H1 (cell line): ENCODE results near the gene CUX1. TPM values are rescaled to one million over a fixed set of nuclear protein-coding genes. Genes with fewer than 3 reads are reported as not detected.

Experiments
- CTCF ChIA-PET: fragments of 300-600 bp; sonication (Branson Sonifier 250); formaldehyde crosslinking; loops from one replicate; lab custom pipeline; 2021; ENCODE audit not compliant: partially characterized antibody; lab: Charles Lee
- POLR2A ChIA-PET: fragments of 300-600 bp; sonication (Branson Sonifier 250); formaldehyde crosslinking; loops from one replicate; lab custom pipeline; 2021; ENCODE audit warnings: inconsistent platforms; ENCODE audit not compliant: partially characterized antibody; lab: Charles Lee
- DNase-seq, 2 experiments: peaks; one replicate each; pipeline versions ENCODE4 v3.0.0 to v3.0.0-alpha.2; 2010 to 2022; ENCODE audit warnings: low spot score in 2 of 2, low read depth in 1 of 2, mixed read lengths in 1 of 2
- FAIRE-seq: peaks from 2 replicates; lab custom pipeline; 2011; peaks lifted over from hg19 to GRCh38; lab: Jason Lieb, UNC
- H2AFZ ChIP-seq: 2 replicates; pipeline ENCODE4 v1.8.1; 2012; ENCODE audit warnings: low read length, inconsistent platforms
- H2AK5ac ChIP-seq: 2 replicates; pipeline ENCODE4 v1.6.1; 2013; ENCODE audit warnings: low read depth, low read length
- H2BK120ac ChIP-seq: replicated peaks from 2 replicates; pipeline ENCODE3; 2013; ENCODE audit warnings: low read depth, low read length, inconsistent platforms
- H2BK12ac ChIP-seq: 2 replicates; pipeline ENCODE4 v1.6.1; 2013; ENCODE audit warnings: low read depth, low read length
- H2BK15ac ChIP-seq: 2 replicates; pipeline ENCODE4 v1.6.1; 2013; ENCODE audit warnings: low read length
- H2BK20ac ChIP-seq: 2 replicates; pipeline ENCODE4 v1.6.1; 2013; ENCODE audit warnings: low read length
- H2BK5ac ChIP-seq: 2 replicates; pipeline ENCODE4 v1.6.1; 2013; ENCODE audit warnings: low read depth, low read length
- H3K14ac ChIP-seq: 2 replicates; pipeline ENCODE4 v1.6.1; 2013; ENCODE audit warnings: inconsistent platforms; ENCODE audit not compliant: insufficient read length
- H3K18ac ChIP-seq: 2 replicates; pipeline ENCODE4 v1.6.1; 2013; ENCODE audit warnings: low read length; ENCODE audit errors: extremely low read depth
- H3K23ac ChIP-seq: 2 replicates; pipeline ENCODE4 v1.6.1; 2013; ENCODE audit warnings: inconsistent platforms; ENCODE audit not compliant: insufficient read length
- H3K23me2 ChIP-seq: 2 replicates; pipeline ENCODE4 v1.6.1; 2013; ENCODE audit warnings: low read depth, low read length
- H3K27ac ChIP-seq: 2 replicates; pipeline ENCODE4 v1.6.1; 2011; ENCODE audit warnings: low read depth, low read length, inconsistent platforms
- H3K27me3 ChIP-seq, 4 experiments: replicated peaks in 1 of 4; 1 replicate in 1 of 4; 2 replicates in 3 of 4; pipeline versions ENCODE4 v1.6.1 to v1.8.1; 2011 to 2013; ENCODE audit warnings: low read length in 3 of 4, mild to moderate bottlenecking in 3 of 4, inconsistent platforms in 2 of 4, mixed read lengths in 2 of 4, moderate library complexity in 1 of 4; ENCODE audit not compliant: control insufficient read depth in 3 of 4, insufficient read depth in 3 of 4; ENCODE audit errors: extremely low read depth in 1 of 4
- H3K36me3 ChIP-seq, 4 experiments: 2 replicates each; pipeline versions ENCODE4 v1.6.1 to v1.8.1; 2011 to 2013; ENCODE audit warnings: mild to moderate bottlenecking in 4 of 4, low read length in 3 of 4, moderate library complexity in 2 of 4, control low read depth in 1 of 4, inconsistent platforms in 1 of 4; ENCODE audit not compliant: insufficient read depth in 4 of 4, control insufficient read depth in 2 of 4
- H3K4ac ChIP-seq: replicated peaks from 2 replicates; pipeline ENCODE3; 2013; ENCODE audit warnings: low read length, low read depth, mixed read lengths, inconsistent platforms; ENCODE audit not compliant: insufficient read length
- H3K4me1 ChIP-seq, 4 experiments: replicated peaks in 1 of 4; 1 replicate in 1 of 4; 2 replicates in 3 of 4; pipeline versions ENCODE4 v1.6.1 to v1.8.1; 2011 to 2013; ENCODE audit warnings: low read length in 3 of 4, inconsistent platforms in 2 of 4, mixed read lengths in 1 of 4; ENCODE audit not compliant: insufficient read depth in 4 of 4, control insufficient read depth in 3 of 4
- H3K4me2 ChIP-seq, 2 experiments: 2 replicates each; pipeline versions ENCODE4 v1.6.1 to v1.8.1; 2011 to 2013; ENCODE audit warnings: low read depth in 2 of 2, low read length in 2 of 2, control low read depth in 1 of 2, inconsistent platforms in 1 of 2, mild to moderate bottlenecking in 1 of 2; ENCODE audit not compliant: insufficient read depth in 1 of 2
- H3K4me3 ChIP-seq, 4 experiments: fragments of 200-600, 300-600 bp in 1 of 4; sonication (generic), shearing (Covaris generic), sonication (Bioruptor Twin) in 1 of 4; 2 replicates each; pipeline versions ENCODE4 v1.5.1 to v1.8.1; 2011 to 2016; ENCODE audit warnings: low read length in 4 of 4, low read depth in 3 of 4, control low read depth in 2 of 4, inconsistent platforms in 2 of 4, mild to moderate bottlenecking in 2 of 4, mixed read lengths in 1 of 4, moderate library complexity in 1 of 4; ENCODE audit not compliant: insufficient read depth in 2 of 4; ENCODE audit errors: extremely low read depth in 1 of 4
- H3K56ac ChIP-seq: replicated peaks from 2 replicates; pipeline ENCODE3; 2013; ENCODE audit warnings: low read depth, mild to moderate bottlenecking, mixed read lengths, low read length, inconsistent platforms; ENCODE audit not compliant: insufficient read length
- H3K79me1 ChIP-seq: 2 replicates; pipeline ENCODE4 v1.6.1; 2013; ENCODE audit warnings: low read depth, low read length, control low read depth
- H3K79me2 ChIP-seq, 2 experiments: 2 replicates each; pipeline versions ENCODE4 v1.6.1 to v1.8.1; 2012 to 2013; ENCODE audit warnings: low read length in 2 of 2, mild to moderate bottlenecking in 2 of 2, inconsistent platforms in 1 of 2; ENCODE audit not compliant: insufficient read depth in 2 of 2, control insufficient read depth in 1 of 2
- H3K9ac ChIP-seq, 4 experiments: replicated peaks in 1 of 4; 1 replicate in 1 of 4; 2 replicates in 3 of 4; pipeline versions ENCODE4 v1.6.1 to v1.8.1; 2011 to 2013; ENCODE audit warnings: low read depth in 3 of 4, low read length in 3 of 4, control low read depth in 2 of 4, mild to moderate bottlenecking in 2 of 4, moderate library complexity in 2 of 4, inconsistent platforms in 1 of 4; ENCODE audit errors: extremely low read depth in 1 of 4
- H3K9me3 ChIP-seq, 2 experiments: 2 replicates each; pipeline versions ENCODE4 v1.6.1 to v1.8.1; 2012 to 2013; ENCODE audit warnings: mild to moderate bottlenecking in 2 of 2, moderate library complexity in 2 of 2, control low read depth in 1 of 2, inconsistent platforms in 1 of 2, low read depth in 1 of 2, low read length in 1 of 2, mixed read lengths in 1 of 2; ENCODE audit not compliant: insufficient read depth in 2 of 2
- H4K20me1 ChIP-seq, 2 experiments: replicated peaks in 1 of 2; 2 replicates each; pipeline versions ENCODE3 to v1.8.1; 2011 to 2013; ENCODE audit warnings: inconsistent platforms in 2 of 2, low read length in 2 of 2, mild to moderate bottlenecking in 1 of 2; ENCODE audit not compliant: insufficient read depth in 2 of 2, control insufficient read depth in 1 of 2
- H4K5ac ChIP-seq: 2 replicates; pipeline ENCODE4 v1.6.1; 2013; ENCODE audit warnings: low read length, low read depth, mixed read lengths, inconsistent platforms; ENCODE audit not compliant: insufficient read length
- H4K8ac ChIP-seq: 2 replicates; pipeline ENCODE4 v1.8.0; 2013; ENCODE audit warnings: mild to moderate bottlenecking, moderate library complexity, low read length, inconsistent platforms; ENCODE audit not compliant: insufficient read depth; ENCODE audit errors: extremely low read depth
- H4K91ac ChIP-seq: replicated peaks from 2 replicates; pipeline ENCODE3; 2013; ENCODE audit warnings: low read length, mixed read lengths, inconsistent platforms; ENCODE audit not compliant: insufficient read length
- BACH1 ChIP-seq: IDR thresholded peaks from 2 replicates; pipeline ENCODE4 v1.6.1; 2012; ENCODE audit warnings: low read length, improper control_type of control experiment
- BRCA1 ChIP-seq: IDR thresholded peaks from 2 replicates; pipeline ENCODE4 v1.6.1; 2012; ENCODE audit warnings: low read depth, low read length, improper control_type of control experiment
- FOSL1 ChIP-seq: IDR thresholded peaks from 2 replicates; pipeline ENCODE4 v1.6.1; 2011; ENCODE audit warnings: mild to moderate bottlenecking, low read depth, low read length, moderate library complexity; ENCODE audit not compliant: insufficient read depth
- HDAC2 ChIP-seq, 2 experiments: fragments of 300-600 bp in 1 of 2; sonication (generic) in 1 of 2; IDR thresholded peaks; 2 replicates each; pipeline ENCODE4 v1.6.1; 2011 to 2012; ENCODE audit warnings: low read depth in 2 of 2, low read length in 2 of 2, mild to moderate bottlenecking in 2 of 2, moderate library complexity in 2 of 2, borderline replicate concordance in 1 of 2, inconsistent platforms in 1 of 2
- POU5F1 ChIP-seq: IDR thresholded peaks from 2 replicates; pipeline ENCODE4 v1.6.1; 2011; ENCODE audit warnings: low read depth, mild to moderate bottlenecking, low read length, moderate library complexity
- SIX5 ChIP-seq: IDR thresholded peaks from 2 replicates; pipeline ENCODE4 v1.6.1; 2011; ENCODE audit warnings: mild to moderate bottlenecking, low read depth, low read length
- SP1 ChIP-seq: IDR thresholded peaks from 2 replicates; pipeline ENCODE4 v1.6.1; 2011; ENCODE audit warnings: low read depth, low read length
- SP2 ChIP-seq: IDR thresholded peaks from 2 replicates; pipeline ENCODE4 v1.6.1; 2012; ENCODE audit warnings: mild to moderate bottlenecking, low read length, inconsistent platforms
- SRF ChIP-seq: IDR thresholded peaks from 2 replicates; pipeline ENCODE4 v1.6.1; 2011; ENCODE audit warnings: mild to moderate bottlenecking, low read depth, low read length, moderate library complexity
- WGBS, 2 experiments: shearing (Covaris generic) in 1 of 2; methylation state at CpG; one replicate each; pipeline versions ENCODE4 v1.1.6 to v1.1.7; 2013 to 2015; ENCODE audit warnings: low lambda C conversion rate in 2 of 2, mixed read lengths in 2 of 2, inconsistent platforms in 1 of 2, low coverage in 1 of 2, missing lambda C conversion rate in 1 of 2; ENCODE audit not compliant: insufficient replicate concordance in 2 of 2, insufficient coverage in 1 of 2, insufficient read length in 1 of 2; ENCODE audit errors: extremely low coverage in 1 of 2, missing lambda C conversion rate in 1 of 2; 5-methylcytosine and 5-hydroxymethylcytosine counted together
- polyA plus RNA-seq, 7 experiments: library from polyadenylated mRNA; depleted of rRNA in 3 of 7; stranded (reverse) in 5 of 7; unstranded in 2 of 7; fragments of >200 nt in 5 of 7; fragments of 200-250 nt in 2 of 7; gene quantifications; 1 replicate in 5 of 7; 2 replicates in 1 of 7; 4 replicates in 1 of 7; pipeline versions ENCODE4 v1.2.1 to v1.2.3, GENCODE V29; 2011 to 2013; ENCODE audit warnings: missing spikeins in 2 of 7, mixed read lengths in 2 of 7
- total RNA-seq: library from RNA; stranded (reverse); fragmentation: NEBNext Ultra II Directional; extraction: Animal tissue kit (Norgen Biotek cat#: 25700); gene quantifications from 2 replicates; pipeline ENCODE4 v1.2.1, GENCODE V29; 2021
- TF ChIP-seq, protein P1 (sequence below): IDR thresholded peaks from 2 replicates; pipeline ENCODE4 v1.6.1; 2011; ENCODE audit warnings: low read depth, mild to moderate bottlenecking, low read length; ENCODE audit not compliant: insufficient read depth

CUX1 gene
- total and polyA plus RNA-seq, 2 of the 8 experiments (the other 6 are each of a cell fraction or from before 2014, with no cell fraction given), result 21.6 to 65.9 TPM

DNA sequence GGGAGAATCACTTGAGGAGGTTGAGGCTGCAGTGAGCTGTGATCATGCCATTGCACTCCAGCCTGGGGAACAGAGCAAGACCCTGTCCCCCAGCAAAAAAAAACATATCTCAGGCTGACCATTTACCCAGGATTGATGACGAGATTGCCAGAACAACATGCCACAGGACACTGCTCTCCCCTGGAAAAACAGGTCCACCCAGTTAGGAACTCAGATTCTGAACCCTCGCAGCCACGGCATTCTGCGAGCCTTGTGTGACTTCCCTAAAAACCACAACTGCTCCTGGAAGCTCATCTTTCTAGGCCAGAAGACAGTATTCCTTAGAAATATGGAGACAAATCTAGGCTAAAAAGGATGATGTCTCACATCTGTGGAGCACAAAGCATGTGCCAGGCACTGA, 427.2 kb downstream of the CUX1 start:
- no peaks in the 10 kb centered on the region for H3K79me2 ChIP-seq
- peaks cover 0 to 7% (median 5%) of the 10 kb centered on the region in 4 experiments; a peak in 3 of 8 replicates for H3K36me3 ChIP-seq
- no peaks in the 10 kb centered on the region for H3K9me3 ChIP-seq
- H2AFZ ChIP-seq, result no peak overlapping the region
- no peak overlapping the region for H2BK120ac ChIP-seq
- no peak overlapping the region for H3K18ac ChIP-seq
- H3K23me2 ChIP-seq, result no peaks in the 10 kb centered on the region
- no peak overlapping the region for H3K14ac ChIP-seq
- H3K79me1 ChIP-seq, result no peaks in the 10 kb centered on the region
- H4K91ac ChIP-seq, result no peak overlapping the region
- H4K20me1 ChIP-seq, result no peaks in the 10 kb centered on the region
- no peak overlapping the region for H4K5ac ChIP-seq
- no peak overlapping the region for H2BK5ac ChIP-seq
- H3K4me1 ChIP-seq, result peaks cover 0 to 4% (median 0%) of the 10 kb centered on the region in 4 experiments; a peak in 2 of 7 replicates
- no peak for FAIRE-seq
- no peak overlapping the region for H3K4me2 ChIP-seq
- no peak for TF ChIP-seq POU5F1
- no peak for TF ChIP-seq HDAC2 (IDR thresholded peaks at IDR 0.05; ENCODE audit: borderline replicate concordance in 1 of 2, low read depth in 2 of 2, low read length in 2 of 2)
- TF ChIP-seq, protein P1, sequence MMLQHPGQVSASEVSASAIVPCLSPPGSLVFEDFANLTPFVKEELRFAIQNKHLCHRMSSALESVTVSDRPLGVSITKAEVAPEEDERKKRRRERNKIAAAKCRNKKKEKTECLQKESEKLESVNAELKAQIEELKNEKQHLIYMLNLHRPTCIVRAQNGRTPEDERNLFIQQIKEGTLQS, result no peak
- TF ChIP-seq FOSL1, result no peak
- no peak for TF ChIP-seq SP2
- no peak for TF ChIP-seq SRF
- TF ChIP-seq SP1, result no peak
- no peak for TF ChIP-seq BACH1
- no peak for TF ChIP-seq BRCA1
- no peak for TF ChIP-seq SIX5
- TF ChIP-seq, all 59 proteins: peak for 0
- no peak overlapping the region for H3K27ac ChIP-seq
- no peak overlapping the region for H4K8ac ChIP-seq
- 95% methylated on average over 4 of the region's 4 CpGs; no CpG with 5 or more reads in 1 of the 2 experiments for WGBS, 2 experiments
- no peak overlapping the region for H3K4me3 ChIP-seq
- no peak for DNase-seq
- no peak overlapping the region for H3K56ac ChIP-seq
- H3K27me3 ChIP-seq, result no peaks in the 10 kb centered on the region
- H2AK5ac ChIP-seq, result no peak overlapping the region
- ChIA-PET POLR2A (no interaction called here), CTCF (interaction anchor here (1.0 to 1.4 kb wide), 3 partner anchors 8 to 439 kb away, joined by 3 to 5 read pairs (median 3); no protein-coding TSS in a partner anchor)
- no peak overlapping the region for H2BK12ac ChIP-seq
- H3K9ac ChIP-seq, result no peak overlapping the region
- H3K23ac ChIP-seq, result no peak overlapping the region
- no peak overlapping the region for H3K4ac ChIP-seq
- H2BK15ac ChIP-seq, result no peak overlapping the region
- H2BK20ac ChIP-seq, result no peak overlapping the region
